GM18505 (cell line): ENCODE results near the gene GTF3C5.
"Not testable (repeated sequence)": the region's sequence is repeated elsewhere in the genome, so short reads cannot be mapped to it uniquely, and the experiment has no call there.

Experiments used
- ATAC-seq: cut with Tn5 transposase; IDR thresholded peaks from one replicate; pipeline ENCODE4 v1.9.1; 2021; ENCODE audit not compliant: unreplicated experiment
- POLR2A ChIP-seq: IDR thresholded peaks from 4 replicates; pipeline ENCODE4 v1.6.1; 2011; ENCODE audit warnings: borderline replicate concordance; ENCODE audit not compliant: insufficient read depth, insufficient read length; ENCODE audit errors: extremely low read depth

Gene GTF3C5

GRCh38 chr9:132990781-132991180 is 40.0 kb upstream of the GTF3C5 start:
- TF ChIP-seq POLR2A = no peak
- ATAC-seq = no peak

- no peak for ATAC-seq
- TF ChIP-seq POLR2A = no peak
These were observed 39.2 kb upstream of the GTF3C5 start for GRCh38 chr9:132991351-132992300.

DNA sequence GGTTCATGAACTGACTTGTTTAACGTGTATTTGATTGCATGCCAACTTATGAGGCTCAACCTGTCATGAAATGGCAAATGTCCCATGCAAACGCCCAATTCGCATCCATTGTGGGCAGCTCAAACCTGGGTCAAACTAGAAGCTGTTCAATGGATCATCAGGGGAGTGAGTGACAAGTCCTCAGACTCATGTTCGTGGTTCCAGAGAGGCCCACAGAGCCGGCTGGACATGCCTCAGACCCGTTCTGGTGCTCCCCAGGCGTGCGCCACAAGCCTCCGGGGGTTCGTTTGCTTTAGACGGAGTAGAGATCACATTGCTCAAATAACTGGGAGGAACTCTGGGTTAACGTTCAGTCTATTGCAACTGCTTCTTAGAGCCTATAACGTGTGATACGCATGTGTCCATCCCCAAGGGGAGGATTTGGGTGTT is 37.3 kb upstream of the GTF3C5 start:
- TF ChIP-seq POLR2A = no peak
- no peak for ATAC-seq

- ATAC-seq = no peak
- no peak for TF ChIP-seq POLR2A
These were observed 36.2 kb upstream of the GTF3C5 start for GRCh38 chr9:132994410-132995120.

DNA sequence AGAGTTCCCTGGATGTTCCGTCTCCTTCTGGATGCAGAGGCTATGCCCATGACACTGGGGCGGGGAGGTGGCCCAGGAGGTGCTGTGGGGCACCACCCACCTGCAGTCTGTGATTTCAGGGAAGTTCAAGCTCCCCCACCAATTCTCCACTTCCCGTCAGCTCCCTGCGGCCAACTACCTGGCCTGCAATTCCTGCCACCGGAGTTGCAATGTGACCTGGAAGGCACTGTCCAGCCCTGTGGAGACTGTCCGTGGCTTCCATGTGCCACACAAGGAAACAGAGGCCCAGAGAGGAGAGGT is 35.7 kb upstream of the GTF3C5 start:
- no peak for ATAC-seq
- no peak for TF ChIP-seq POLR2A

- no peak for TF ChIP-seq POLR2A
- no peak for ATAC-seq
These were observed 34.9 kb upstream of the GTF3C5 start for GRCh38 chr9:132995879-132996278.

DNA sequence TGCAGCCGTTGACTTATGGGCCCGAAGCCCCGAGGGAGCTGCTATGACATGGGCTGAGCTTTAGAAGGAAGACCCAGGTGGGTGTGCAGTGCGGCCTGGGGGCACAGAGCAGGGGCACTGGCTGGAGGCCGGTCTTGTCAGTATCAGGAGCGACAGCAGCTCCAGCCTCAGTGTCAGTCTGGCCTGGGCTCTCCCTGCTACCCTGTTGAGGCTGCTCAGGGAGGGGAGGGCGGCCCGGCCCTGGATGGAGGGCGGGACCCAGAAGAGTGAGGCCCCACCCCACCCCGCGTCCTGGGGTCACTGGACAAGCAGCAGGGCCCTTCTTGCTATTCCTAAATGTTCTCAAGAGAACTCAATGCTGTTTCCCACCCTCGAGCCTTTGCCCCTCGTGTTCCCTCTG is 34.3 kb upstream of the GTF3C5 start:
- TF ChIP-seq POLR2A = no peak
- no peak for ATAC-seq

DNA sequence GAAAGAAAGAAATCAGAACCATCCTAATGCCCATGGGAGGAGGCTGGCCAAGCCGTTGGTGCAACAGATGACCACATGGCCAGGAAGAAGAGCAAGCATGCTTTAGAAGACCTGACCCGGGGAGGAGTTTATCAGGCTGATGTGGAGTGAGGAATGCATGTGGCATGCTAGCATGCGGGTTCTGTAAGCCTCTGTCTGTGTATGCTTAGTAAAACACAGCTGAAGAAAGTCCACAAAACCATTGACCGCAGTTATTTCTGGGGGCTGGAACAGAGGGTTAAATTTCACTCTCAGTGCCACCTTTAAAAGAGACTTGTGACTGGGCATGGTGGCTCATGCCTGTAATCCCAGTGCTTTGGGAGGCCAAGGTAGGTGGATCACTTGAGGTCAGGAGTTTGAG is 33.2 kb upstream of the GTF3C5 start:
- ATAC-seq = no peak
- no peak for TF ChIP-seq POLR2A

- ATAC-seq = not testable (repeated sequence)
These were observed 32.6 kb upstream of the GTF3C5 start for GRCh38 chr9:132998221-132998620.

DNA sequence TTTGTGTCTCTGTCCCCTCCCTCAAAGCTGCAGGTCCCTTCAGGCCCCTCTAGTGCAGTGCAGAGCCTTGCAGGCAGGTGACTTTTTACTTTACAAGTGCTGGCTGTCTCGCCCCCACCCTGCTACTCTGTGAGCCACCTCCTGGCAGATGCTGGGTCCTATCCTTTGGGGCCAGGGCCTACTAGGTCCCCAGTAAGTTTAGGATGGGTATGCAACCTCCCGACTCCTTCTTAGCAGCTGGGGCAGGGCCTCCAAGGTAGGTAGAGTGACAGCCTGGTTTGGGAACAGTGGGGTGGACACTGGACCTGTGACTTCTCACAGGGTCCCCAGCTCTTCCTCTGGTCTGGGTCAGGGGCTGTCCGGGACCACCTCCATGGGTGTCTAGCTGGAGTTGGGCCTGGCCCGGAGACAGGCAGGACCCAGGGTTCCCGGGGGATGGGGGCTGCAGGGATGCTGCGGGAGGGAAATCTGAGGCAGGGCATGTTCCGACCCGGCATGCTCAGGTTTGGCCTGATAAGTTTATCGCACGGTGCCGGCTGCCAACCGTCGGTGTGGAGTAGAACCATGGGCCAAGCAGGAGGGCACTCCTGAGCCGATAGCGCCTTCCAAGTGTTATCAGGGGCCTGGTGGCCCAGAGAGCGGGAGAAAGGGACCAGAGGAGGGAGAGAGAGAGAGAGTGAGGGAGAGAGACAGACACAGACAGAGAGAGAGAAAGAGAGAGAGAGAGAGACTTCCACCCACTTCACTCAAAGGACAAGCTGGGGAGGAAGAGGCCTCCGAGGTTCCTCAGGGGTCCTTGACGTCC is 31.8 kb upstream of the GTF3C5 start:
- no peak for TF ChIP-seq POLR2A
- ATAC-seq = no peak

DNA sequence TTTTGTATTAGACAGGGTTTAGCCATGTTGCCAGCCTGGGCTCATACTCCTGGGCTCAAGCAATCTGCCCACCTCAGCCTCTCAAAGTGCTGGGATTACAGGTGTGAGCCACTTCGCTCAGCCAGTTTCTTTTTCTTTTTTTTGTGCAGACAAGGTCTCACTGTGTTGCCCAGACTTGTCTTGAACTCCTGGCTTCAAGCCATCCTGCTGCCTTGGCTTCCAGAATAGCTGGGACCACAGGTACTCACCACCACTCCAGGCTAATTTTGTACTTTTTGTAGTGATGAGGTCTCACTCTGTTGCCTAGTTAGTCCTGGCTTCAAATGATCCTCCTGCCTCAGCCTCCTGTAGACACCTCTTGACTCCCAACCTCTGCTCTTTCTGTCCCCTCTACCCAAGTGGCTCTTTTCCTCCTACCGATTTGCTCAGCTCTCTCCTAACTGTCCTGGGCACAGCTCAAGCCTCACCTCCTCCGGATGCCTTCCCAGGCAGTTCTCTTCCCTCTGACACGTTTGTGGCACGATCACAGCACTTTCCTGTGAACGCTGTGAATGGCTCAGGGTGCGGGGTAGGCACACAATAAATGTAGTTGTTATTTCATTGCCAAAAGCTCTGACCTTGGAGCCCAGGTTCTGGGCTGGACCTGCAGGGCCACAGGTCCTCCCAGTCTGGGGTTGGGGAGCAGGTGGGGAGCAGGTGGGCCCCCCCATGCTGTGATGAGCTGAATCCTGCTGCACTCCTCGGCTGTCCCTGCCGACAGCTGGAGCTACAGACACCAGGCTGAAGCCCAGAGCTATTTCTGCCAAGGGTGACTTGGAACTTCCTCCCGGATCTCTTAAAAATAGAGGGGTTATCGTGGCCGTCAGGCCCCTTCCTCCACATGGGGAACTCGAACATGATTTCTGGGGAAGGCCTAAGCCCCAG is 28.4 kb upstream of the GTF3C5 start:
- ATAC-seq = no peak
- TF ChIP-seq POLR2A = no peak

GRCh38 chr9:133003071-133003461 is 27.7 kb upstream of the GTF3C5 start:
- no peak for ATAC-seq
- no peak for TF ChIP-seq POLR2A

DNA sequence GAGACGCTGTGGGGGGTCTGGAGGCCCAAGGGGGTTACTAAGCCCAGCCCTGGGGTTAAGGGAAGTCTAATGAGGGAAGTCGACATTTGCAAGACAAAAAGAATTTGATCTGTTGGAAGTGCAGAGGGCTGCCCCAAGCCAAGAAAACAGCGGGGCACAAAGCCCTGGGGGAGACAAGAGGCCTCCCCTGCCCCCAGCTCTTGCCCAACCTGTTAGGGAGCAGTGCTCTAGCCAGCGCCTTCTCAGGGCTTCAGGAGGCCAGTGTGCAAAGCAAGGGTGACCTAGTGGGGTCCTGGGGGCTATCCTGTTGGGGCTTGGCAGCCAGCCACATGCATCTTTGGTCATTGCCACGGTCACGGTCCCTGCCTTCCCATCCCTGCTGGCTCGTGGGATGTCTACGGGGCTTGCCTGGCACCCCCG is 27.1 kb upstream of the GTF3C5 start:
- ATAC-seq = no peak
- TF ChIP-seq POLR2A = no peak
